Renal cortical epithelial cell (primary cell): ENCODE measurements around the gene ACLY. TPM values are rescaled to one million over a fixed set of nuclear protein-coding genes. Genes with fewer than 3 reads are reported as not detected.
A peak's percentile ranks its signal among the peaks of the same experiment; 100 is the strongest.
"Not testable (repeated sequence)": the region's sequence is repeated elsewhere in the genome, so short reads cannot be mapped to it uniquely, and the experiment has no call there.

Experiments used
- DNase-seq: peaks from one replicate; pipeline ENCODE4 v3.0.0-alpha.2; 2011; ENCODE audit warnings: low read depth
- total RNA-seq: library from RNA; depleted of rRNA; stranded (reverse); fragments of >200 nt; gene quantifications from 2 replicates; pipeline ENCODE4 v1.2.3, GENCODE V29; 2014

The ACLY gene
- total RNA-seq, 1 donor from 2014 or later, result 343 TPM

DNA sequence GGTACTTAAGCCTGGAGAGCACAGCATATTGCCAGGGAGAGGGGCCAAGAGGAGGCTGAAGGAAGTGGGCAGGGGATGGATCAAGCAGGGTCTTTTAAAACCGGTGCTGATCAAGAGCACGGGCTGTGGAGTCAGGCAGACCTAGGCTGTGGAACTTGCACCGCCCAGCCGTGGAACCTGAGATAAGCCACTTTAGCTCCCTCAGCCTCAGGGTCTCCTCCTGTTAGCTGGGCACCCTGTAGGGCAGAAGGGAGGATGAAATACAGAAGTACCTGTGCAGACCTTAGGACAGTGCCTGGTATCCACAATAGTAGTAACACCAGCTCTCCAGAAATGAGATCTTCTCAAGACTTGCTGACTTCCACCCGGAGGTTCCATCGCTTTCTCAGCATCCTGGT lies 20.9 kb upstream of the ACLY start:
- no peak for DNase-seq

DNA sequence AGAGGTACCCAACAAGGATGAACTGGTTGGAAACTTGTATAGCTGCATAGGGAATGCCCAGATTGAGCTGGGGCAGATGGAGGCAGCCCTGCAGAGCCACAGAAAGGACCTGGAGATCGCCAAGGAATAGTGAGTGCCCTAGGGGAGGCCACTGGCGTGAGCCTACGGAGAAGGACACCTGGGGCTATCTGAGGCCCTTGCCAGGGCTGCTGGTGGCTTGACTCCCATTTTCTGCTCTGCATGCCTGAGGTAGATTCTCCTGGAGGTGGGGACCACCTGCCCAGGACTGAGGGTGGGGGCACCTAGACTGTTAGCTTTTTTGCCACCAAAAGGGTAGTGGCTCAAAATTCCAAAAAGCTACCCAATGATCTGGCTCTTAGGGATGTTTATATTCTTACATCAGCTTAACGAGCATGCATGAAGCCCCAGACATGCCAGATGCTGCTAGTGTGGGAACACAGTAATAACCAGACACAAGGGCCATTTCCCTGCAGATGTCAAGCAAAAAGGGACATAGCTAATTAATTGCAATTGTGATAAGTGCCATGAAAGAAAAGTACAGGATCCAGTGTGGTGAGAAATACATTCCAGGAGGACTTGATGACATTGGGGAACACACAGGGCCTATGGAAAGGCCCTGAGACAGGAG lies 20.4 kb upstream of the ACLY start:
- DNase-seq, result no peak

DNA sequence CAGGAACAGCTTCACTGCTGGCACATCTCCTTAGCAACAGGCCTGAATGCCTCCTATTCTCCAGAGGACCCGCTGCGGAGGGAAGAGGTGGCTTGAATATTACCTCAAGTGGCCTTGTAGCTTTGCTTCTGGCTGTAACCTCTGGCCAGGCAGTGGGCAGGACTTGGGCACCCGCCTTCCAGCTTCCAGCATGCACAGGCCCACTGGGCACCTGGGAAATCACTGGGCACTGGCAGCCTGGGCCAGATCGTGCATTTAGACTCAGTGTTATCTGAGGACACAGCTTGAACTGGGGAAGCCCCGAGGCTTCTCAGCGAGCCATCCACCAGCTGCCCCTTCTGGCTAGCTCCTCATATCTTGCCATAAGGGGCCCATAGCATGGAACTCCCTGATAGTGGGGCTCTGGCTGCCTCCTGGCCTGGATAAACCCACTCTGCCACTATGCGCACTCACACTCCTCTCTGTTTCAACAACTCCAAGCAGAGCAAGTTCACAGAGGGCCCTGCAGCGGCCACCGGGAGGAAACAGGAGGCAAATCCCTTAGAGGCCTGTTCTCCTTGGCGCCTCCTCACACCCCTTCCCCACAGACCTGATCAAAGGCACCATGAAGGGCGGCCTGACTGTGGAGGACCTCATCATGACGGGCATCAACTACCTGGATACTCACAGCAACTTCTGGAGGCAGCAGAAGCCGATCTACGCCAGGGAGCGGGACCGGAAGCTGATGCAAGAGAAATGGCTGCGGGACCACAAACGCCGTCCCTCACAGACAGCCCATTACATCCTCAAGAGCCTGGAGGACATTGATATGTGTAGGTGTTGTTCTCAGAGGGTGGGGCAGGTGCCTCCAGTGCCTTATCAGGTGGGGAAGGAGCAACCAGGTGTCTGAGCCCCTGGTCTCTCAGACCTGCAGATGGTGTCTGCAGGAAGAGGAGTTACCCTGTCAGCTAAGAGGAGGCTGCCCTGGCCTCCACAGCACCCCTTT lies 19.5 kb upstream of the ACLY start:
- no peak for DNase-seq

DNA sequence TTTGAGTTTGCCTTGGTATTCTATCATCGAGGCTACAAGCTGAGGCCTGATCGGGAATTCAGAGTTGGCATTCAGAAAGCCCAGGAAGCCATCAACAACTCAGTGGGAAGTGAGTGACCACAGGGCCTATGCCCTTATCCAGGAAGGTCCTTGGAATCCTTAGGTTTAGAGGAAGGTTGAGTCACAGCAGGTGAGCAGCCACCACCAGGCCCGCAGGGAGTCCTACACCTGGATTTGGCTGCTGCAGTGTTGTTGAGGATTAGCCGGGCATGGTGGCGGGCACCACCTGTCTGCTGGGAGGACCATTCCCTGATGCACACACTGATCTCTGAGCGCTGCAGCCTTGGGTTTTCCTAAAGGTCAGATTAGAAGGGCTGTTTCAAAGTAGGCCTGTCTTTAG lies 16.9 kb upstream of the ACLY start:
- no peak for DNase-seq

DNA sequence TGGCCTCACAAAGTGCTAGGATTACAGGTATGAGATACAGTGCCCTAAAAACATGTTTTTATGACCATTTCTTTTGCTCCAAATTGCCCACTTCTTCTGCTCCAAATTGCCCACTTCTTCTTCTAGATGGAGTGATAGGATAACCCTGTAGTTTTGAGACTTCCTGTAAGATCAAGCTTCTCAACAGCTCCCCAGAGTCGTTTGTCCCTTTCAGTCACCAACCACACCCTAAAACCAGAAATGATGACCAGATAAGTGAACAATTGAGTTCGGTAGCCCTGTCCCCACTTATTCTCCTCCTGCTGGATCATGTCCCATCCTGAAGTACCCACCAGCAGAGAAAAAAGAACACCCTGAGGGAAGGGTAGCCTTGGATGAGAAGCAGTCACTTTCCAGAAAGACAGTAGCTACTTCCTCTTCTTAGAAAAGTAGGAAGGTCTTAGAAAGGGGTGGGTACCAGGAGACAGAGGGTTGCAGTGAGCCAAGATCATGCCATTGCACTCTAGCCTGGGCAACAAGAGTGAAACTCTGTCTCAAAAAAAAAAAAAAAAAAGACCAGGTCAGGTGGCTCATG lies 14.2 kb upstream of the ACLY start:
- no peak for DNase-seq

- not testable (repeated sequence) for DNase-seq
Observed at GRCh38 chr17:41931715-41932114, 13.0 kb upstream of the ACLY start.

- not testable (repeated sequence) for DNase-seq
Observed at GRCh38 chr17:41930833-41931156, 12.0 kb upstream of the ACLY start.

DNA sequence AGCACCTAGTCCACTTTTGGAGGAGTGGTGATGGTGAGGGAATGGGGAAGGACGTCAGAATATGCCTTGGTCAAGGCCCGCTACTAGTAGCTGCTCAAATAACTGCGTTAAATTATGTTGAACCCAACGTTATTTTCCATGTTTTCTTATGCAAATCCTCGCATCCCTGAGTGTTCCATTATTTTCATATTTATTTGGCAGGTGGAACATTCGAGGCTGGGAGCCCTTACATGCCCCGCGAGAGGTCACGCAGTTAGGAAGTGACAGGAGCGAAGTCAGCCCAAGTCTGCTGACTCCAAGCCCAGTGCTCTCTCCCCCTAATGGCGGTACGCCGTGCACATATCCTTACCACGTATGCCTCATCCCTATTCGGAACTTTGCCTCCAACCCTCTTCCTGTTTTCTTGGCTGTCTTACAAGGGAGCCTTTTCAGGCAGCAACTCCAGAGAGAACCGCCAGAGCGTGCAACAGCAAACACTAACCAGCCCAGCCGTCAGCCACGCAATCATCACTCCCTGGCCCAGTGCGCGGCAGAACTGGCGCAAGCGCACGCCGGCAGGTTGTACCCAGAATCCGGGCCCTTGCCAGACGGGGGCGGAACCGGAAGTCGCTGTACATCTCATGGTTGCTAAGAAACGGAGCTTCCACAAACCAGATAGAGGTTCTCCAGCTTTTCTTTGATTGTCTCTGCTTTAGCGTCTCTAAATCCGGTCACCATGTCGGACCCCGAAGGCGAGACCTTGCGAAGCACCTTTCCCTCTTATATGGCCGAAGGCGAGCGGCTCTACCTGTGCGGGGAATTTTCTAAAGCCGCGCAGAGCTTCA lies 11.5 kb upstream of the ACLY start, which contains the start of gene ODAD4:
Gene ODAD4, plus strand, starts transcription at position 609 of the 824 bp plus-strand sequence. Its CDS starts 107 bp downstream, at position 716.
- peak; percentile 95 for DNase-seq

DNA sequence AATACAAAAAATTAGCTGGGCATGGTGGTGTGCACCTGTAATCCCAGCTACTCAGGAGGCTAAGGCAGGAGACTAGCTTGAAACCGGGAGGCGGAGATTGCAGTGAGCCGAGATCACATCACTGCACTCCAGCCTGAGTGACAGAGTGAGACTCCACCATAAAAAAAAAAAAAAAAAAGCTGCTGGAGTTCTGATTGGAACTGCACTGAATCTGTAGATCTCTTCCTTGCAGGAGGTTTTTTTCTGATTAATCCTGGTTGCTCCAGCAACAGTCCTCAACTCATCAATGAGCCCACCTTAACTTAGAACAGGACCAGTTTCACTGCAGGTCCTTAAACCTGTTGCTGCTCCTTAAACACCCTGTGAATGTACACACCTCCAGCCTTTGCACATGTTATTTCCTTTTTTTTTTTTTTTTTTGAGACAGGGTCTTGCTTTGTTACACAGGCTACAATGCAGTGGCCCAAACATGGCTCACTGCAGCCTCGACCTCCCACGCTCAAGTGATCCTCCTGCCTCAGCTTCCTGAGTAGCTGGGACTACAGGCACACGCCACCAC lies 10.0 kb upstream of the ACLY start:
- no peak for DNase-seq

DNA sequence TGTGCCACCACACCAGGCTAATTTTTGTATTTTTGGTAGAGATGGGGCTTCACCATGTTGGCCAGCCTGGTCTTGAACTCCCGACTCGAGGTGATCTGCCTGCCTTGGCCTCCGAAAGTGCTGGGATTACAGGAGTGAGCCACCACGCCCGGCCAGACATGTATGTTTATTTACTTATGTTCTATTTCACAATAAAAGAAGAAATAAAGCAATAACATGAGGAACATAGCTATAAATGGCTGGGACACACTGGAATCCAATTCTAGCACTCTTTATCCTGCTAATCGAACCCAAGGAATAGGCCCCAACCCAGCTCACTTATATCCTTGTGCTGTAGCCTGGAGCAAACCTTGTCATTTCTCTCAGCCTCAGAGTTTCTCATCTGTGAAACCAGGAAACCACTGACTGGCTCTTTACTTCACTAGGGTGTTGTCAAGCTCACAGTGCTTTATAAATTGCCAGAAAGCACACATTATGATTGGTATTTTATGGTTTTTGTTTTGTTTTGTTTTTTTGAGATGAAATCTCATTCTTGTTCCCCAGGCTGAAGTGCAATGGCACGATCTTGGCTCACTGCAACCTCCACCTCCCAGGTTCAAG lies 7.3 kb upstream of the ACLY start:
- DNase-seq, result peak; percentile 55

DNA sequence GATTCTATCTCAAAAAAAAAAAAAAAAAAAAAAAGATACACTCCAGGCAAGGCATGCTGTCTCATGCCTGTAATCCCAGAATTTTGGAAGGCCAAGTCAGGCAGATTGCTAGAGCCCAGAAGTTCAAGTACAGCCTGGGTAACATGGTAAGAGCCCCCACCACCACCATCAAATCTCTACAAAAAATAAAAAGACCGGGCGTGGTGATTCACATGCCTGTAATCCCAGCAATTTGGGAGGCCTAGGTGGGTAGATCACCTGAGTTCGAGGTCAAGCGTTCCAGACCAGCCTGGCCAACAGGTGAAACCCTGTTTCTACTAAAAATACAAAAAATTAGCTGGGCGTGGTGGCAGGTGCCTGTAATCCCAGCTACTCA lies 1.8 kb upstream of the ACLY start:
- no peak for DNase-seq

- peak; percentile 55 for DNase-seq
Observed at GRCh38 chr17:41919840-41920579, 1.3 kb upstream of the ACLY start.

DNA sequence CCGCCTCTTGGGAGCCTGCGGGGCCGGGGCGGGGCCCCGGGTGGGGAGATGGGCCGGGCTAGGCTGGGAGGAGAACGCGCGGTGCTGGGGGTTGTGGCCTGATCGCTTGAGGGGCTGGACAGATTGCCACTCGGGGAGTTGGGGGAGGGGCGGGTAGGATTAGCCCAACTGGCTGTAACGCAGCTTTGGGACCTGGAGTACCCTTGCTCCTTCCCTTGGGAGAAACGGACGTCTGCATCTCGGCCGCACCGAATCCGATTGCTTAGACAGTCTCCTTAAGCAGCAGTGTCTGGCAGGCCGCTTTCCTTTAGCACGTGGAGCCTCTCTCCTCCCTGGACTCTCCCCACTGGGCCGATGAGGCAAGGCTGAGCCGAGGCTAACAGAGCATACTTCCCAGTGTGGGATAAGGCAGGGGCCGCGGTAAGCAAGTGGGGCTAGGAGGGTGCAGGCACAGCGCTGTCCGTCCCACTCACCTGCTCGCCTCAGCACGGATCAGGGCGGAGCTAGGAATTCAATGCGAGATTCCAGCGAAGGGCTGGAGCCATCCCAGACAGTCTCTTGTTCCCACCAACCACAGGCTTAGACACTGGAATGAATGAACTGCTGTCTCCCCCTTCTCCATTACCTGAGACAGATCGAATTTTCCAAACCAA lies 540 bp upstream of the ACLY start:
- DNase-seq, result peak; percentile 31

DNA sequence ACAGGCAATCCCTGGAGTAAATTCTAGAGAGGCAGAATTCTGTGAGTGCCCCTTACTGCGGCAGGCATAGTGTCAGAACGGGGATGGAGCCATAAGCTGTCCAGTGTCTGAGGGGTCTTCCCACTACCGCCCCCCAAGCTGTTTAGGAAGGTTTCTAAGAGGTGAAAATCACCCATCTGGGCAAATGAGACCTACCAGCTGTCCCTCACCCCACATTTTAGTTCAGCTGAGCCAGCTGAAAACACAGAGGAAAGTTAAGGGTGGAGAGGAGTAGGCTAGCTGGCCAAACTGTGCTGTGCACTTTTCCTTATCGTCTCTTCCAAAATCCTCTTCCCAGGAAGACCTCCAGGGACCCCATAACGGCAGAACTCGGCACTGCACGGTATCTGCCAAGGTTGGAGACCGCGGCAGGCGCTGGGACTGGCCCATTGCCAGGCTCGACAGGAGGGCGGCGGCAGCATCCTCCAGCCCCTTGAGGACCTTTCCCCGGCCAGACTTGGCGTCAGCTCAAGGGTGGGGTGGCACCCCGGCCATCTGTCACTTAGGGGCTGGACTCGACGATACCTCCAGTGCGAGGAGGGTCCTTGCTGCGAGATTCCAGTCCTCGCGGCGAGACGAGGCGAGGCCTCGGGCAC lies 955 bp downstream of the ACLY start:
- no peak for DNase-seq

- DNase-seq, result peak; percentile 94
Observed at GRCh38 chr17:41917192-41917591, 1.6 kb downstream of the ACLY start.

GRCh38 chr17:41915566-41915965 lies 3.2 kb downstream of the ACLY start:
- DNase-seq, result no peak

- no peak for DNase-seq
Observed at GRCh38 chr17:41915020-41915419, 3.7 kb downstream of the ACLY start.

DNA sequence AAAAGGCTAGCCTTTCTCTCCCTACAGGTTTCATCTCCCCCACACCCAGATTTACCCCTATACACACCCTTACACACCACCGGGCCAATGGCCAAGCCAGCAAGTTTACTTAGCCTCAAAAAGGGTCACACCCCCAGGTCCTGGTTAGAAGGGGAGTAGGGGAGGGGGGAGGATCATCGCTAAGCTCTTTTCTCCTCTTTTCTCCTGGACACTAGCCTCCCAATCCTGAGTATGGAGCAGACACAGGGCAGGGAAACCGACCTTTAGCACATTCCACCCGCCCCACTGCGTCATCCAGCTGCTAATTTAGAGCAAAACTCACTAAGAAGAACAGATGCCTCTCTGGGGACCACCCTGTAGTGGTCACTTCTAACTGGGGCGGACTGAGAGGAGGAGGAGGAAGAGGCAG lies 4.4 kb downstream of the ACLY start:
- no peak for DNase-seq

GRCh38 chr17:41913798-41914197 lies 5.0 kb downstream of the ACLY start:
- DNase-seq, result no peak
